ENCODE results near the gene EPRS1. TPM values are rescaled to one million over a fixed set of nuclear protein-coding genes. Genes with fewer than 3 reads are reported as not detected.

Gene EPRS1
- 68.2 to 79.8 TPM (median 75.3 TPM) in 5 replicates for total RNA-seq (2022; extraction: Qiagen RNA extraction)

GRCh38 chr1:220046052-220046930, at the start of gene EPRS1:
EPRS1 (minus strand) TSS chr1:220046505; CDS start chr1:220046388, 117 bp downstream.

DNA sequence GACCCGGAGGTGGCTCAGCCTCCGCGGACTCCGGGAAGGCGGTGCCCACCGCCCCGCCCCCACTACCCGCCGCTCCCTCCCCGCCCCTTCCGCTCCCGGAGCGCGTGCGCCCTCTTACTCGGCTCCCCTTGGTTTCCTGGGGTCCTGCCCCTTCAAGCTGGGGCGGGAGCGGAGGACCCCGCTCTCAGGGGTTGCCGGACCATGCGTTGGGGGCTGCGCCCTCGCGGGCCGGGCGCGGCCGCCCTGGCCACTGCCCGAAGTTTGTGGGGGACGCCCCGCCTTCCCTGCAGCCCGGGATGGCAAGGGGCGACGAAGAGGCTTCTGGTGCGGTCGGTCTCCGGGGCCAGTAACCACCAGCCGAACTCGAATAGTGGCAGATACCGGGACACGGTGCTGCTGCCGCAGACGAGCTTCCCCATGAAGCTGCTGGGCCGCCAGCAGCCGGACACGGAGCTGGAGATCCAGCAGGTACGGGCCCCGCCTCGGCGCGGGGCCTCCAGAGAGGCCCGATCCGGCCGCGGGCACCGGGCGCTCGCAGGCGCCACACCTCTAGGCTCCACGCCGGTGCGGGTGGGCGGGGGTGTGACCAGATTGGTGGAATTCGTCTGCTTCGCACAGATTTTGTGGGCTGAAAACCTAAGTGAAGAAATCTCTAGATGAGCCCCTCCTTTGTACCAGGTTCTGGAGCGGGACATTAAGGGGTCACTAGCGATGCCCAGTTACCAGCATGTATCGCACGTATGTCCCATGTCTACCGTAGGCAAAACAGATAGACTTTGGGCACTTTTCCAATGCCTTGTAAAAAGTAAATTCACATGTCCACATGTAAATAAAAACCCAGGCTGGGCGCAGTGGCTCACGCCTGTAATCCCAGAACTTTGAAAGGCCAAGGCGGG, 48.0 kb upstream of the EPRS1 start, which contains the start of gene IARS2:
TSS of gene IARS2 (plus strand) at position 117 of the 896 bp plus-strand sequence. CDS start at position 202, 85 bp downstream.

DNA sequence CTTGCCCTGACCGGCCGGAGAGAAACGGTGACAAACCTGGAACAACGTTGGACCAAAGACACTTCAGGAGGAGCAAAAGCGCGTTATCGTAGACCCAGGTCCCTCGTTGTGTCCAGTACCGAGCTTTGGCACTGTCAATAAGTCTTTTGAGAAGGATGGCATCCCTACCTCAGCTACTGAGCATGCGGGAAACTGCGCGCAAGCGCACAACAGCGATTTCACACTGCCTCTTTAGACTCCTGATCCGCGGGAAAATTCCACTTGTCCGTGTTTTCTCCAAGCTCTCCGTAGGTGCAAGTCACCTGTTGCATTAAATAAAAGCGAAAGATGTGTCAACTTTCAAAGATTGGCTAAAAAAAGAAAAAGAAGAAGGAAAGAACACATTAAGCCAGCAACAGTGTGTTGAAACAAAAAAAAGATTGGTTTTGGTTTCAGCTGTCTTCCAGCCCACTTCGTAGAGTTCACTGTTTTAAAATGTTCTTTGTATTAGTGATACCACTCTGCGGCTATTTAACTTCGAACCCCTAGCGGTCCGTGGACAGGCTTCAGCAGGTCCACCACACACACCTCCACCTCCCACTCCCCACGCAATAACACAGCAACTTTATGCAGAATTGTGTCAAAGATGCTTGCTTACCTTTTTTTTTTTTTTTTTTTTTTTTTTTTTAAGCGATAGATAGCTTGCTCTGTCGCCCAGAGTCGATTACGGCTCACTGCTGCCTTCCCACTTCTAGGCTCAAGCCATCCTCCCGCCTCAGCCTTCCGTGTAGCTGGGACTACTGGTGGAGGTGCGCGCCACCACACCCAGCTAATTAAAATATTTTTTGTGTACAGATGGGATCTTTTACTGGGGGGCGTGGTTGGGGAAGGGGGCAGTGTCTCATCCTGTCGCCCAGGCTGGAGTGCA, 43.6 kb upstream of the EPRS1 start, which contains the start of gene BPNT1:
TSS of gene BPNT1 (minus strand) at position 139 of the 907 bp plus-strand sequence. CDS start 9,942 bp downstream, outside the sequence.

Other genes with a start within 250 kb of the EPRS1 start
- 0.03 to 0.15 TPM (median 0.09 TPM) in 4 of 5 replicates, not detected in the other for gene SLC30A10, start 117.9 kb downstream of the EPRS1 start, total RNA-seq (2022; extraction: Qiagen RNA extraction)
- gene BPNT1, start 43.3 kb upstream of the EPRS1 start, total RNA-seq (2022; extraction: Qiagen RNA extraction): 16.5 to 21.8 TPM (median 17.4 TPM) in 5 replicates
- gene IARS2, start 47.6 kb upstream of the EPRS1 start, total RNA-seq (2022; extraction: Qiagen RNA extraction): 89.4 to 121 TPM (median 102 TPM) in 5 replicates
- gene RAB3GAP2, start 225.9 kb upstream of the EPRS1 start, total RNA-seq (2022; extraction: Qiagen RNA extraction): 10.8 to 14.4 TPM (median 13.6 TPM) in 5 replicates

Measured in A549 treated with CORT108297 at 1 μM for 4 hours (cell line).